HCT116 (cell line): ENCODE measurements around the gene ABHD2. TPM values are rescaled to one million over a fixed set of nuclear protein-coding genes. Genes with fewer than 3 reads are reported as not detected.

Experiments used
- ATAC-seq: fragments of 200-7000 bp; cut with Tn5 transposase; 2 replicates; pipeline ENCODE4 v1.9.1; 2020; ENCODE audit warnings: mild to moderate bottlenecking, moderate library complexity
- BruUV-seq: library from RNA; stranded (reverse); fragments of 400-500 nt; replicated peaks from 2 replicates; lab custom pipeline; 2021; lab: Mats Ljungman, UMichigan
- CTCF ChIA-PET: fragments of 300-600 bp; sonication (Branson Sonifier 250); formaldehyde crosslinking; loops from one replicate; lab custom pipeline; 2021; ENCODE audit warnings: antibody characterized with exemption; lab: Charles Lee
- POLR2A ChIA-PET: fragments of 300-600, 350-600 bp; sonication (Branson Sonifier 250); formaldehyde crosslinking; loops from one replicate; lab custom pipeline; 2021; ENCODE audit warnings: antibody characterized with exemption; lab: Charles Lee
- RAD21 ChIA-PET, 2 experiments: fragments of 300-600 bp; sonication (Branson Sonifier 250); formaldehyde crosslinking; loops; one replicate each; lab custom pipeline; 2023; ENCODE audit warnings: low total read pairs in 2 of 2; ENCODE audit not compliant: uncharacterized antibody in 2 of 2, unreplicated experiment in 2 of 2, low non-redundant PET in 1 of 2; lab: Charles Lee
- DNase-seq: peaks from one replicate; pipeline ENCODE4 v3.0.0-alpha.2; 2010; ENCODE audit warnings: low read depth, low spot score
- H2AFZ ChIP-seq: fragments of 200-600 bp; shearing (Covaris generic), sonication (generic); 2 replicates; pipeline ENCODE4 v1.6.1; 2017; ENCODE audit warnings: low read depth, mixed run types, mixed read lengths, antibody characterized with exemption, low read length; ENCODE audit not compliant: poor library complexity, severe bottlenecking
- H3K27ac ChIP-seq: 2 replicates; pipeline ENCODE4 v1.5.1; 2012; ENCODE audit warnings: low read depth, low read length
- H3K27me3 ChIP-seq: fragments of 200-600 bp; sonication (generic); 2 replicates; pipeline ENCODE4 v1.6.1; 2016; ENCODE audit warnings: mixed run types, low read length, mixed read lengths; ENCODE audit not compliant: insufficient read depth
- H3K36me3 ChIP-seq, 2 experiments: fragments of 200-500 bp in 1 of 2; fragments of 200-600 bp in 1 of 2; sonication (Bioruptor generic) in 1 of 2; sonication (generic) in 1 of 2; 2 replicates each; pipeline versions ENCODE4 v1.5.1 to v1.6.1; 2014 to 2016; ENCODE audit warnings: low read length in 2 of 2, inconsistent platforms in 1 of 2, mixed read lengths in 1 of 2, mixed run types in 1 of 2; ENCODE audit not compliant: insufficient read depth in 2 of 2, control insufficient read depth in 1 of 2
- H3K4me1 ChIP-seq, 2 experiments: fragments of 200-600 bp in 1 of 2; sonication (generic) in 1 of 2; 2 replicates each; pipeline versions ENCODE4 v1.5.1 to v1.6.1; 2012 to 2017; ENCODE audit warnings: low read length in 2 of 2, inconsistent platforms in 1 of 2, mild to moderate bottlenecking in 1 of 2, mixed read lengths in 1 of 2, mixed run types in 1 of 2, moderate library complexity in 1 of 2; ENCODE audit not compliant: insufficient read depth in 2 of 2, control insufficient read depth in 1 of 2
- H3K4me2 ChIP-seq: fragments of 200-600 bp; sonication (generic); 2 replicates; pipeline ENCODE4 v1.6.1; 2017; ENCODE audit warnings: mixed run types, low read length, mixed read lengths
- H3K4me3 ChIP-seq, 2 experiments: fragments of 200-600 bp in 1 of 2; sonication (generic) in 1 of 2; replicated peaks in 1 of 2; 2 replicates each; pipeline ENCODE4 v1.5.1; 2011 to 2016; ENCODE audit warnings: low read length in 2 of 2, control low read depth in 1 of 2, low read depth in 1 of 2, mild to moderate bottlenecking in 1 of 2, mixed read lengths in 1 of 2, mixed run types in 1 of 2
- H3K79me2 ChIP-seq: fragments of 200-600 bp; sonication (generic); 2 replicates; pipeline ENCODE4 v1.6.1; 2017; ENCODE audit warnings: mild to moderate bottlenecking, mixed run types, low read length, moderate library complexity, mixed read lengths; ENCODE audit not compliant: insufficient read depth
- H3K9ac ChIP-seq: fragments of 200-600 bp; sonication (generic); 2 replicates; pipeline ENCODE4 v1.6.1; 2016; ENCODE audit warnings: low read length, mixed read lengths
- H3K9me2 ChIP-seq: fragments of 200-600 bp; sonication (generic), shearing (Covaris generic); 2 replicates; pipeline ENCODE4 v1.6.1; 2017; ENCODE audit warnings: mixed run types, mild to moderate bottlenecking, moderate library complexity; ENCODE audit not compliant: insufficient read depth
- H3K9me3 ChIP-seq, 2 experiments: fragments of 200-500 bp in 1 of 2; fragments of 200-600 bp in 1 of 2; sonication (Bioruptor generic) in 1 of 2; sonication (generic) in 1 of 2; 2 replicates each; pipeline ENCODE4 v1.6.1; 2014 to 2017; ENCODE audit warnings: low read length in 2 of 2, mixed read lengths in 2 of 2, inconsistent platforms in 1 of 2, low read depth in 1 of 2, mild to moderate bottlenecking in 1 of 2, mixed run types in 1 of 2, moderate library complexity in 1 of 2; ENCODE audit not compliant: control insufficient read depth in 1 of 2, insufficient read depth in 1 of 2
- H4K20me1 ChIP-seq: fragments of 200-600 bp; sonication (generic), shearing (Covaris generic); 2 replicates; pipeline ENCODE4 v1.6.1; 2017; ENCODE audit warnings: mixed run types, mild to moderate bottlenecking, moderate library complexity; ENCODE audit not compliant: insufficient read depth
- EGR1 ChIP-seq: IDR thresholded peaks from 2 replicates; pipeline ENCODE4 v1.6.1; 2012; ENCODE audit warnings: low read depth
- RAD21 ChIP-seq: IDR thresholded peaks from 2 replicates; pipeline ENCODE4 v1.6.1; 2012; ENCODE audit warnings: low read depth, mild to moderate bottlenecking
- SP1 ChIP-seq: IDR thresholded peaks from 2 replicates; pipeline ENCODE4 v1.6.1; 2012; ENCODE audit warnings: low read depth
- ZBTB33 ChIP-seq: IDR thresholded peaks from 2 replicates; pipeline ENCODE4 v1.6.1; 2011; ENCODE audit warnings: mild to moderate bottlenecking, low read length, moderate library complexity; ENCODE audit not compliant: insufficient replicate concordance; ENCODE audit errors: extremely low read depth
- ZFX ChIP-seq: fragments of 450-650 bp; IDR thresholded peaks from 2 replicates; pipeline ENCODE4 v1.6.1; 2017
- intact Hi-C: fragments of 100-400 bp; cut with micrococcal nuclease; formaldehyde crosslinking; loops from 2 replicates; pipeline ENCODE4 v1.10.0; 2022
- total RNA-seq: library from RNA; stranded (reverse); gene quantifications from one replicate; pipeline ENCODE4 v1.2.1, GENCODE V29; 2021; ENCODE audit not compliant: unreplicated experiment

ABHD2 gene
- total RNA-seq, 1 experiment from 2014 or later = 40.8 TPM

GRCh38 chr15:89088605-89089315, 504 bp downstream of the ABHD2 start:
- Histone ChIP-seq H3K36me3 (no peaks in the 10 kb centered on the region), H3K4me3 (peak overlapping the region; percentile 86 to 89), H3K27ac (peak overlapping the region; percentile 40; the same call in 1 of the 2 replicates), H2AFZ (no peak overlapping the region), H3K79me2 (peaks cover 5% of the 10 kb centered on the region; the same call in 1 of the 2 replicates), H3K9me3 (no peaks in the 10 kb centered on the region), H4K20me1 (no peaks in the 10 kb centered on the region), H3K4me2 (peak overlapping the region; percentile 87), H3K9me2 (no peaks in the 10 kb centered on the region), H3K9ac (peak overlapping the region; percentile 79), H3K4me1 (peaks cover 12 to 35% of the 10 kb centered on the region in 2 experiments), H3K27me3 (no peaks in the 10 kb centered on the region)
- BruUV-seq = TSS peak; percentile 43
- ATAC-seq = peak; percentile 7
- intact Hi-C loops = no loop called here
- CTCF ChIA-PET = interaction anchor here (0.8 to 3.5 kb wide), 12 partner anchors 13 to 210 kb away, joined by 3 to 14 read pairs (median 6); no protein-coding TSS in a partner anchor
- DNase-seq = no peak
- TF ChIP-seq RAD21 (no peak), ZFX (peak; percentile 27; the same call in 1 of the 2 replicates), SP1 (no peak)
- RAD21 ChIA-PET = interaction anchor here in 1 of 2 experiments (0.9 kb wide), 1 partner anchor 89 kb away, joined by 7 read pairs; no protein-coding TSS in a partner anchor
- POLR2A ChIA-PET = interaction anchor here (0.7 to 2.1 kb wide), 12 partner anchors 9 to 177 kb away, joined by 3 to 17 read pairs (median 4); no protein-coding TSS in a partner anchor

DNA sequence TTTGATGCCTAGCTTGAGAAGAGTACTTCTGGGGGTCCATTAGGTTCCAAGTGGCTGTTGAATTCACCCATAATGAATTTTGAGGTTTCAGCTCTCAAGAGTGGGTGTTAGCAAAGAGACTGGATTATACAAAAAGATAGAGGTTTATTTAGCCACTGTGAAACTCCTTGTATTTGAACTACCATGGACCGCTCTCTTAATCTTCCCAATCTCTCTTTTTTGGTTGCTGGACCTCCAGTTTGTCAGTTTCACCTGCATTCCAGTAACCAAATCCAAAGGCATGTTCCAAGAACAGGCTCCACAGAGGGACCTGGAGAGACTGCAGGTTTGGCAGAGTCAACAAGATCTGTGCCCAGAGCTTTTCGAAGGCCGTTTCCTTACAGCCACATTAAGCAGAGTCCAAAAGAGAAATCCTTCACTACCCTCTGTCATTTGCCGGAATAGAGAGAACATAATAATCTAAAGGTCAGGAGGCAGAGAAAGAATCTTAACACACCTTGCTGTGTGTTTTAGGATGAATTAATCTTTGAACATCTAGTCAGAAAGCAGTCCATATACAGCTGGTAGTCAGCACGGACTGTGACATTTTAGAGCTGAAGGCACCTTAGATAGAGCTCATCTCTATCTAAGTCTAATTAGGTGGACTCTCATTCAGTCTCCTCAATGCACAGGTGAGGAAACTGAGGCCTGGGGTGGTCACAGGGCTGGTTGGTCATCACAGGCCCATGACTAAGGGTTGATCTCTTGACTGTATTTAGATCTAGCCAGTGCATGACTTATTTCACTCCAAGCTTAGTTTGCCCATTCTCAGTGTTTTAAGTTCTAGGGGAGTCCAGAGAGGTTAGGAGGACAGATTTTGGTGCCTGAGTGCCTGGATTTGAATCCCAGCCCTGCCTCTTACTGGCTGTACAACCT, 1.3 kb downstream of the ABHD2 start:
- no peak for TF ChIP-seq ZBTB33
- no peak for TF ChIP-seq EGR1
- peak overlapping the region; percentile 79; the same call in 1 of the 2 replicates for H3K9ac ChIP-seq
- peak overlapping the region; percentile 86 to 89 for H3K4me3 ChIP-seq
- H3K4me2 ChIP-seq = peak overlapping the region; percentile 87
- POLR2A ChIA-PET = interaction anchor here (1.1 to 2.1 kb wide), 2 partner anchors 9 to 82 kb away, joined by 3 to 6 read pairs; no protein-coding TSS in a partner anchor
- RAD21 ChIA-PET = no interaction called here
- no peaks in the 10 kb centered on the region for H3K27me3 ChIP-seq
- H3K36me3 ChIP-seq = no peaks in the 10 kb centered on the region
- BruUV-seq = no TSS peak
- H3K9me2 ChIP-seq = no peaks in the 10 kb centered on the region
- DNase-seq (no peak), ATAC-seq (no peak)
- peaks cover 12 to 35% of the 10 kb centered on the region in 2 experiments for H3K4me1 ChIP-seq
- H3K27ac ChIP-seq = no peak overlapping the region
- H3K79me2 ChIP-seq = peaks cover 5% of the 10 kb centered on the region; the same call in 1 of the 2 replicates
- H3K9me3 ChIP-seq = no peaks in the 10 kb centered on the region
- H4K20me1 ChIP-seq = no peaks in the 10 kb centered on the region
- CTCF ChIA-PET = interaction anchor here (1.0 to 3.5 kb wide), 2 partner anchors 39 to 82 kb away, joined by 5 to 14 read pairs; no protein-coding TSS in a partner anchor
- intact Hi-C loops = no loop called here
- H2AFZ ChIP-seq = no peak overlapping the region
